GM23338 (cell line): Measurements from ENCODE around the gene SLC10A3. TPM values are rescaled to one million over a fixed set of nuclear protein-coding genes. Genes with fewer than 3 reads are reported as not detected.

Experiments
- ATAC-seq: fragments of 200-7000 bp; cut with Tn5 transposase; 3 replicates; pipeline ENCODE4 v1.9.1; 2020
- DNase-seq: peaks from one replicate; pipeline ENCODE4 v3.0.0-alpha.2; 2015; ENCODE audit warnings: low spot score
- H2AFZ ChIP-seq: fragments of 200-600 bp; sonication (generic); 2 replicates; pipeline ENCODE4 v1.8.0; 2016; ENCODE audit warnings: antibody characterized with exemption, mild to moderate bottlenecking, moderate library complexity
- H3F3A ChIP-seq: fragments of 200-600 bp; sonication (generic); replicated peaks from 2 replicates; pipeline ENCODE4 v1.8.0; 2017; ENCODE audit warnings: antibody characterized with exemption, mixed run types, low read depth
- H3K27ac ChIP-seq: fragments of 200-600 bp; sonication (generic); 2 replicates; pipeline ENCODE4 v1.6.1; 2016; ENCODE audit warnings: low read depth
- H3K27me3 ChIP-seq: fragments of 200-600 bp; sonication (generic); 2 replicates; pipeline ENCODE4 v1.8.0; 2016; ENCODE audit warnings: mild to moderate bottlenecking, mixed run types, moderate library complexity; ENCODE audit not compliant: insufficient read depth
- H3K36me3 ChIP-seq: fragments of 200-600 bp; sonication (generic); 2 replicates; pipeline ENCODE4 v1.8.0; 2016; ENCODE audit warnings: mild to moderate bottlenecking; ENCODE audit not compliant: insufficient read depth
- H3K4me1 ChIP-seq: fragments of 200-600 bp; sonication (generic); 2 replicates; pipeline ENCODE4 v1.8.0; 2016; ENCODE audit warnings: mild to moderate bottlenecking, moderate library complexity; ENCODE audit not compliant: insufficient read depth
- H3K4me2 ChIP-seq: fragments of 200-600 bp; sonication (generic); 2 replicates; pipeline ENCODE4 v1.7.1; 2017; ENCODE audit warnings: mixed run types
- H3K4me3 ChIP-seq: fragments of 200-600 bp; sonication (generic); 2 replicates; pipeline ENCODE4 v1.6.1; 2016; ENCODE audit warnings: mixed run types
- H3K79me2 ChIP-seq: fragments of 200-600 bp; sonication (generic); replicated peaks from 2 replicates; pipeline ENCODE4 v1.8.0; 2017; ENCODE audit warnings: mild to moderate bottlenecking; ENCODE audit not compliant: insufficient read depth
- H3K9me2 ChIP-seq: fragments of 200-600 bp; sonication (generic); 2 replicates; pipeline ENCODE4 v1.8.0; 2017; ENCODE audit not compliant: insufficient read depth
- H4K20me1 ChIP-seq: fragments of 200-600 bp; sonication (generic); replicated peaks from 2 replicates; pipeline ENCODE4 v1.8.0; 2017; ENCODE audit warnings: mild to moderate bottlenecking; ENCODE audit not compliant: insufficient read depth
- H3K27ac Mint-ChIP-seq: 2 replicates; pipeline ENCODE4 v1.8.0; 2020; ENCODE audit warnings: inconsistent platforms, mild to moderate bottlenecking, moderate library complexity, mixed read lengths
- H3K27me3 Mint-ChIP-seq: 3 replicates; pipeline ENCODE4 v1.8.0; 2022; ENCODE audit warnings: low read depth, mild to moderate bottlenecking, moderate library complexity, mixed read lengths, inconsistent platforms; ENCODE audit not compliant: insufficient read depth, poor library complexity
- H3K36me3 Mint-ChIP-seq: 3 replicates; pipeline ENCODE4 v1.8.0; 2021; ENCODE audit warnings: low read depth, mild to moderate bottlenecking, inconsistent platforms, moderate library complexity, mixed read lengths
- H3K4me1 Mint-ChIP-seq: 3 replicates; pipeline ENCODE4 v1.8.0; 2020; ENCODE audit warnings: mild to moderate bottlenecking, inconsistent platforms, mixed read lengths
- H3K4me3 Mint-ChIP-seq: 3 replicates; pipeline ENCODE4 v1.8.0; 2021; ENCODE audit warnings: moderate library complexity, mild to moderate bottlenecking, inconsistent platforms, mixed read lengths
- H3K9me3 Mint-ChIP-seq: 3 replicates; pipeline ENCODE4 v1.8.0; 2020; ENCODE audit warnings: moderate library complexity, mild to moderate bottlenecking, inconsistent platforms, mixed read lengths
- CREB1 ChIP-seq: fragments of 250-450 bp; sonication (Bioruptor Pico); IDR thresholded peaks from 2 replicates; pipeline ENCODE4 v1.5.0; 2020; ENCODE audit warnings: low read depth, mild to moderate bottlenecking, moderate library complexity
- EZH2 ChIP-seq: fragments of 200-600 bp; sonication (generic); IDR thresholded peaks from one replicate; pipeline ENCODE4 v1.8.0; 2017; ENCODE audit warnings: antibody characterized with exemption, mild to moderate bottlenecking, low read depth; ENCODE audit not compliant: unreplicated experiment
- JUNB ChIP-seq: IDR thresholded peaks from one replicate; pipeline ENCODE4 v1.6.1; 2016; ENCODE audit warnings: antibody characterized with exemption; ENCODE audit not compliant: unreplicated experiment
- NANOG ChIP-seq: IDR thresholded peaks from 2 replicates; pipeline ENCODE4 v1.6.1; 2016; ENCODE audit warnings: antibody characterized with exemption, borderline replicate concordance
- POLR2AphosphoS5 ChIP-seq: IDR thresholded peaks from 2 replicates; pipeline ENCODE4 v1.6.1; 2016; ENCODE audit warnings: antibody characterized with exemption, low read depth
- STAT1 ChIP-seq: IDR thresholded peaks from one replicate; pipeline ENCODE4 v1.6.1; 2016; ENCODE audit warnings: antibody characterized with exemption; ENCODE audit not compliant: unreplicated experiment
- ZNF114 ChIP-seq: fragments of 250-450 bp; sonication (Bioruptor Pico); IDR thresholded peaks from 2 replicates; pipeline ENCODE4 v1.5.0; 2020; ENCODE audit warnings: mild to moderate bottlenecking, moderate library complexity
- ZNF331 ChIP-seq: fragments of 250-450 bp; sonication (Bioruptor Pico); IDR thresholded peaks from 2 replicates; pipeline ENCODE4 v1.5.0; 2020; ENCODE audit warnings: low read depth, mild to moderate bottlenecking, moderate library complexity
- polyA plus RNA-seq: library from polyadenylated mRNA; unstranded; fragments of >200 nt; fragmentation: Nextera tagmentation; extraction: Ambion mirVana; gene quantifications from 2 replicates; pipeline ENCODE4 v1.2.1, GENCODE V29; 2016
- total RNA-seq: library from RNA; depleted of rRNA; stranded (reverse); fragments of >200 nt; shearing (Covaris generic); gene quantifications from 2 replicates; pipeline ENCODE4 v1.2.3, GENCODE V29; 2014
- TF ChIP-seq, protein P1 (sequence below), 2 experiments: fragments of 200-600 bp in 1 of 2; sonication (generic) in 1 of 2; conservative IDR thresholded peaks; 2 replicates each; pipeline versions ENCODE4 v1.5.1 to v1.6.1; 2016 to 2017; ENCODE audit warnings: antibody characterized with exemption in 2 of 2, low read depth in 2 of 2, mild to moderate bottlenecking in 2 of 2, moderate library complexity in 1 of 2
- TF ChIP-seq, protein P2 (sequence below): IDR thresholded peaks from 2 replicates; pipeline ENCODE4 v1.6.1; 2016; ENCODE audit warnings: antibody characterized with exemption

The SLC10A3 gene
- total and polyA plus RNA-seq, 2 experiments from 2014 or later = 7.6 to 17.6 TPM

DNA sequence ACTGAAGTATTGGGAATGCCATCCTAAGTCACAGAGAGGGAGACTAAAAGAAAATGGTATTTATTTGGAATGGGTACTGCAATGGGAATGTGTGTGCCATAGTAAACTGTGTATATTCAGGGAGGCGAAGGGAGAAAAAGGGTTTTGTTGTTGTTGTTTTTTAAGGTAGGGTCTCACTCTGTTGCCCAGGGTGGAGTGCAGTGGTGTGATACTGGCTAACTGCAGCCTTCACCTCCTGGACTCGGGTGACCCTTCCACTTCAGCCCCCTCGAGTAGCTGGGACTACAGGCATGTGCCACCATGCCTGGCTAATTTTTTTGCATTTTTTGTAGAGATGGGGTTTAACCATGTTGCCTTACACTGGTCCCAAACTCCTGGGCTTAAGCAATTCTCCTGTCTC lies 4.3 kb upstream of the SLC10A3 start:
- Histone ChIP-seq H3K27ac (no peak overlapping the region), H2AFZ (no peak overlapping the region), H3K4me1 (no peaks in the 10 kb centered on the region), H3K4me2 (no peak overlapping the region), H3F3A (no peaks in the 10 kb centered on the region), H3K79me2 (no peaks in the 10 kb centered on the region), H3K27me3 (no peaks in the 10 kb centered on the region), H3K36me3 (no peaks in the 10 kb centered on the region), H3K9me2 (no peaks in the 10 kb centered on the region), H3K4me3 (no peak overlapping the region), H4K20me1 (no peaks in the 10 kb centered on the region)
- Mint-ChIP-seq H3K9me3 (no peaks in the 10 kb centered on the region), H3K4me3 (no peak overlapping the region), H3K27ac (no peak overlapping the region), H3K4me1 (peaks cover 1% of the 10 kb centered on the region; the same call in 2 of the 3 replicates), H3K36me3 (no peaks in the 10 kb centered on the region), H3K27me3 (peaks cover 7% of the 10 kb centered on the region)
- ATAC-seq (no peak), DNase-seq (no peak)
- TF ChIP-seq STAT1 (no peak), EZH2 (no peak), NANOG (no peak), ZNF331 (CRISPR knock-in tag) (no peak), ZNF114 (no peak), POLR2AphosphoS5 (no peak), JUNB (no peak)
- TF ChIP-seq, protein P1, sequence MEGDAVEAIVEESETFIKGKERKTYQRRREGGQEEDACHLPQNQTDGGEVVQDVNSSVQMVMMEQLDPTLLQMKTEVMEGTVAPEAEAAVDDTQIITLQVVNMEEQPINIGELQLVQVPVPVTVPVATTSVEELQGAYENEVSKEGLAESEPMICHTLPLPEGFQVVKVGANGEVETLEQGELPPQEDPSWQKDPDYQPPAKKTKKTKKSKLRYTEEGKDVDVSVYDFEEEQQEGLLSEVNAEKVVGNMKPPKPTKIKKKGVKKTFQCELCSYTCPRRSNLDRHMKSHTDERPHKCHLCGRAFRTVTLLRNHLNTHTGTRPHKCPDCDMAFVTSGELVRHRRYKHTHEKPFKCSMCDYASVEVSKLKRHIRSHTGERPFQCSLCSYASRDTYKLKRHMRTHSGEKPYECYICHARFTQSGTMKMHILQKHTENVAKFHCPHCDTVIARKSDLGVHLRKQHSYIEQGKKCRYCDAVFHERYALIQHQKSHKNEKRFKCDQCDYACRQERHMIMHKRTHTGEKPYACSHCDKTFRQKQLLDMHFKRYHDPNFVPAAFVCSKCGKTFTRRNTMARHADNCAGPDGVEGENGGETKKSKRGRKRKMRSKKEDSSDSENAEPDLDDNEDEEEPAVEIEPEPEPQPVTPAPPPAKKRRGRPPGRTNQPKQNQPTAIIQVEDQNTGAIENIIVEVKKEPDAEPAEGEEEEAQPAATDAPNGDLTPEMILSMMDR (conservative IDR thresholded peaks at IDR 0.05; ENCODE audit: low read depth in 2 of 2) = no peak
- TF ChIP-seq, protein P2, sequence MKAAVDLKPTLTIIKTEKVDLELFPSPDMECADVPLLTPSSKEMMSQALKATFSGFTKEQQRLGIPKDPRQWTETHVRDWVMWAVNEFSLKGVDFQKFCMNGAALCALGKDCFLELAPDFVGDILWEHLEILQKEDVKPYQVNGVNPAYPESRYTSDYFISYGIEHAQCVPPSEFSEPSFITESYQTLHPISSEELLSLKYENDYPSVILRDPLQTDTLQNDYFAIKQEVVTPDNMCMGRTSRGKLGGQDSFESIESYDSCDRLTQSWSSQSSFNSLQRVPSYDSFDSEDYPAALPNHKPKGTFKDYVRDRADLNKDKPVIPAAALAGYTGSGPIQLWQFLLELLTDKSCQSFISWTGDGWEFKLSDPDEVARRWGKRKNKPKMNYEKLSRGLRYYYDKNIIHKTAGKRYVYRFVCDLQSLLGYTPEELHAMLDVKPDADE = no peak

DNA sequence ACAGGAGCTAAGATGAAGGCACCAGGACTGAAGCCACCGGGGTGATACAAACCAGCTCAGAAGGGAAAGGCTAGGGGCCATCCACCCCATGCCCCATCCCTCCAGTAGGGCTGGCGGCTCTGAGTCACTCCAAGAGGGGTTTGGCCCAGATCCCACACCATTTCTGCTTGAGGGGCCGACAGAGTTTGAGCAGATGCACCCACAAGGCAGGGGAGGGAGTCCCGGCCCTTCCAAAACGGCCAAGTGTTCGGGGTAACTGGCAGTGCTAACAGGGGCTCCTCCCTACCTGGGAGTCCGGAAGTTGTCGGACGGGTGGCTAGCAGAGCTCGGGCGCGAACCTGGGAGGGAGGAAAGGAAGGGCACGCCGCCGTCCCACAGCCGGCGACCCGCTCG lies 412 bp downstream of the SLC10A3 start:
- Mint-ChIP-seq H3K27me3 (peaks cover 16% of the 10 kb centered on the region), H3K4me3 (peak overlapping the region; percentile 76), H3K4me1 (peaks cover 3% of the 10 kb centered on the region; the same call in 2 of the 3 replicates), H3K36me3 (no peaks in the 10 kb centered on the region; the same call in 2 of the 3 replicates), H3K27ac (0 out of 2 replicates have a peak overlapping the region, but pooled peaks have one; percentile 74), H3K9me3 (no peaks in the 10 kb centered on the region)
- Histone ChIP-seq H3K4me2 (peak overlapping the region; percentile 75), H2AFZ (no peak overlapping the region), H4K20me1 (no peaks in the 10 kb centered on the region), H3K27me3 (no peaks in the 10 kb centered on the region), H3K36me3 (no peaks in the 10 kb centered on the region), H3K27ac (no peak overlapping the region), H3K79me2 (no peaks in the 10 kb centered on the region), H3F3A (no peaks in the 10 kb centered on the region), H3K4me3 (peak overlapping the region; percentile 54), H3K9me2 (no peaks in the 10 kb centered on the region), H3K4me1 (no peaks in the 10 kb centered on the region)
- TF ChIP-seq, protein P2 = no peak
- TF ChIP-seq CREB1 (CRISPR knock-in tag) = no peak
- TF ChIP-seq JUNB = no peak
- TF ChIP-seq, protein P1 (conservative IDR thresholded peaks at IDR 0.05; ENCODE audit: low read depth in 2 of 2) = no peak
- TF ChIP-seq EZH2 = no peak
- TF ChIP-seq ZNF114 = no peak
- TF ChIP-seq NANOG = no peak
- no peak for TF ChIP-seq STAT1
- DNase-seq = peak; percentile 25
- ATAC-seq = peak; percentile 6; the same call in 2 of the 3 replicates
